Keratinocyte (primary cell): ENCODE results near the gene ABLIM1. TPM values are rescaled to one million over a fixed set of nuclear protein-coding genes. Genes with fewer than 3 reads are reported as not detected.

Source experiments
- DNase-seq: peaks from one replicate; pipeline ENCODE4 v3.0.0-alpha.2; 2011; ENCODE audit warnings: low read depth, missing footprints, low spot score
- FAIRE-seq: peaks from 2 replicates; lab custom pipeline; 2011; peaks lifted over from hg19 to GRCh38; lab: Jason Lieb, UNC
- H2AFZ ChIP-seq: 2 replicates; pipeline ENCODE4 v1.6.0; 2012; ENCODE audit warnings: low read length, control low read depth, inconsistent platforms; ENCODE audit not compliant: control insufficient read depth
- H3K27ac ChIP-seq: 2 replicates; pipeline ENCODE4 v1.5.1; 2011; ENCODE audit warnings: low read length; ENCODE audit not compliant: control insufficient read depth, insufficient read depth
- H3K27me3 ChIP-seq: 3 replicates; pipeline ENCODE4 v1.6.0; 2011; ENCODE audit warnings: low read length; ENCODE audit not compliant: control insufficient read depth, insufficient read depth; ENCODE audit errors: extremely low read depth
- H3K36me3 ChIP-seq, 2 experiments: 2 replicates in 1 of 2; 3 replicates in 1 of 2; pipeline ENCODE4 v1.5.1; 2011; ENCODE audit warnings: low read length in 2 of 2, mild to moderate bottlenecking in 1 of 2; ENCODE audit not compliant: control insufficient read depth in 2 of 2, insufficient read depth in 2 of 2; ENCODE audit errors: extremely low read depth in 1 of 2
- H3K4me1 ChIP-seq: 3 replicates; pipeline ENCODE4 v1.5.1; 2011; ENCODE audit warnings: low read length; ENCODE audit not compliant: control insufficient read depth, insufficient read depth; ENCODE audit errors: extremely low read depth
- H3K4me2 ChIP-seq: 3 replicates; pipeline ENCODE4 v1.6.0; 2011; ENCODE audit warnings: low read depth, low read length; ENCODE audit not compliant: control insufficient read depth, insufficient read depth; ENCODE audit errors: extremely low read depth
- H3K4me3 ChIP-seq, 3 experiments: fragments of 200-600 bp in 1 of 3; sonication (generic) in 1 of 3; 2 replicates in 2 of 3; 3 replicates in 1 of 3; pipeline ENCODE4 v1.5.1; 2011 to 2016; ENCODE audit warnings: low read length in 3 of 3, mild to moderate bottlenecking in 3 of 3, control low read depth in 2 of 3, inconsistent platforms in 1 of 3, low read depth in 1 of 3, mixed read lengths in 1 of 3, mixed run types in 1 of 3, moderate library complexity in 1 of 3; ENCODE audit not compliant: control insufficient read depth in 2 of 3, insufficient read depth in 2 of 3; ENCODE audit errors: extremely low read depth in 1 of 3
- H3K79me2 ChIP-seq: 2 replicates; pipeline ENCODE4 v1.6.0; 2012; ENCODE audit warnings: low read length; ENCODE audit not compliant: control insufficient read depth, insufficient read depth
- H3K9ac ChIP-seq: 3 replicates; pipeline ENCODE4 v1.6.0; 2011; ENCODE audit warnings: low read length; ENCODE audit not compliant: control insufficient read depth, insufficient read depth; ENCODE audit errors: extremely low read depth
- H3K9me1 ChIP-seq: 3 replicates; pipeline ENCODE4 v1.6.0; 2011; ENCODE audit warnings: low read length; ENCODE audit not compliant: control insufficient read depth, insufficient read depth; ENCODE audit errors: extremely low read depth
- H3K9me3 ChIP-seq: 2 replicates; pipeline ENCODE4 v1.5.1; 2012; ENCODE audit warnings: low read depth, low read length; ENCODE audit not compliant: control insufficient read depth
- H4K20me1 ChIP-seq: 3 replicates; pipeline ENCODE4 v1.6.0; 2011; ENCODE audit warnings: low read length; ENCODE audit not compliant: control insufficient read depth, insufficient read depth; ENCODE audit errors: extremely low read depth
- CTCF ChIP-seq, 3 experiments: IDR thresholded peaks in 1 of 3; conservative IDR thresholded peaks in 1 of 3; optimal IDR thresholded peaks in 1 of 3; 2 replicates in 2 of 3; 3 replicates in 1 of 3; pipeline versions ENCODE3 to v1.5.1; 2011; ENCODE audit warnings: low read length in 3 of 3, mild to moderate bottlenecking in 3 of 3, moderate library complexity in 2 of 3, control low read depth in 1 of 3, inconsistent platforms in 1 of 3; ENCODE audit not compliant: insufficient read depth in 2 of 3; ENCODE audit errors: extremely low read depth in 1 of 3
- EZH2 ChIP-seq: IDR thresholded peaks from one replicate; pipeline ENCODE4 v1.6.1; 2012; ENCODE audit warnings: inconsistent platforms, mild to moderate bottlenecking, low read length, moderate library complexity
- dilution Hi-C: fragments of 300-500 bp; cut with MboI; formaldehyde crosslinking; loops from one replicate; pipeline ENCODE4 v1.7.0; 2020; ENCODE audit warnings: low sequenced_read_pairs; ENCODE audit not compliant: extremely low pct_ligation_motif_present
- polyA plus RNA-seq, 5 experiments: library from polyadenylated mRNA; depleted of rRNA in 3 of 5; stranded (reverse) in 3 of 5; stranded (forward) in 1 of 5; unstranded in 1 of 5; fragments of >200 nt; gene quantifications; 1 replicate in 1 of 5; 2 replicates in 3 of 5; 3 replicates in 1 of 5; pipeline versions ENCODE4 v1.2.1 to v1.2.3, GENCODE V29; 2011 to 2012; ENCODE audit warnings: missing spikeins in 2 of 5, low read depth in 1 of 5, low replicate concordance in 1 of 5

ABLIM1 gene
- polyA plus RNA-seq, 1 donor (not counting 4 experiments of a cell fraction or from before 2014, with no cell fraction given) = 55.2 TPM

GRCh38 chr10:114547056-114547455, 111.0 kb downstream of the ABLIM1 start:
- TF ChIP-seq EZH2 (no peak), CTCF (optimal IDR thresholded peaks at IDR 0.05 in 1 of 3, IDR thresholded peaks at IDR 0.05 in 1 of 3, conservative IDR thresholded peaks at IDR 0.05 in 1 of 3; ENCODE audit: extremely low read depth in 1 of 3, insufficient read depth in 2 of 3, low read length in 3 of 3) (no peak)
- dilution Hi-C loops = no loop called here
- no peaks in the 10 kb centered on the region for H3K79me2 ChIP-seq
- no peak overlapping the region for H3K27ac ChIP-seq
- no peak overlapping the region for H3K4me3 ChIP-seq
- H3K27me3 ChIP-seq = no peaks in the 10 kb centered on the region
- H3K9me1 ChIP-seq = no peaks in the 10 kb centered on the region
- no peaks in the 10 kb centered on the region for H3K9me3 ChIP-seq
- DNase-seq = no peak
- no peak overlapping the region for H3K4me2 ChIP-seq
- H3K36me3 ChIP-seq = no peaks in the 10 kb centered on the region
- FAIRE-seq = no peak
- H3K4me1 ChIP-seq = peaks cover 20% of the 10 kb centered on the region
- no peak overlapping the region for H2AFZ ChIP-seq
- H3K9ac ChIP-seq = no peak overlapping the region
- H4K20me1 ChIP-seq = no peaks in the 10 kb centered on the region

GRCh38 chr10:114545819-114546218, 112.3 kb downstream of the ABLIM1 start:
- H3K9me1 ChIP-seq = no peaks in the 10 kb centered on the region
- H3K4me1 ChIP-seq = peaks cover 32% of the 10 kb centered on the region
- TF ChIP-seq CTCF (optimal IDR thresholded peaks at IDR 0.05 in 1 of 3, IDR thresholded peaks at IDR 0.05 in 1 of 3, conservative IDR thresholded peaks at IDR 0.05 in 1 of 3; ENCODE audit: extremely low read depth in 1 of 3, insufficient read depth in 2 of 3, low read length in 3 of 3) (no peak), EZH2 (no peak)

More at GRCh38 chr10:114545819-114546218, 112.3 kb downstream of the ABLIM1 start:
- no peaks in the 10 kb centered on the region for H3K27me3 ChIP-seq
- no peak overlapping the region for H3K4me3 ChIP-seq
- no peak overlapping the region for H3K9ac ChIP-seq
- no peak overlapping the region for H3K4me2 ChIP-seq
- H3K36me3 ChIP-seq = no peaks in the 10 kb centered on the region
- no peaks in the 10 kb centered on the region for H3K79me2 ChIP-seq
- H3K27ac ChIP-seq = no peak overlapping the region
- no peak for DNase-seq
- no peak for FAIRE-seq
- no peaks in the 10 kb centered on the region for H4K20me1 ChIP-seq
- H2AFZ ChIP-seq = no peak overlapping the region
- no peaks in the 10 kb centered on the region for H3K9me3 ChIP-seq
- dilution Hi-C loops = no loop called here
